Breast epithelium (tissue), 4 donors: ENCODE measurements around the gene ST6GALNAC6. TPM values are rescaled to one million over a fixed set of nuclear protein-coding genes. Genes with fewer than 3 reads are reported as not detected.
A peak's percentile ranks its signal among the peaks of the same experiment; 100 is the strongest.

Experiments used
- DNase-seq, 2 donors: peaks; one replicate each; pipeline ENCODE4 v3.0.0-alpha.2; 2019; ENCODE audit warnings: low spot score in 2 of 2
- H3K27ac ChIP-seq, 2 donors: fragments of 200-600 bp; sonication (generic) in 1 of 2; one replicate each; pipeline ENCODE4 v1.5.1; 2016 to 2019; ENCODE audit warnings: mild to moderate bottlenecking in 1 of 2
- H3K27me3 ChIP-seq, 2 donors: fragments of 200-600 bp; sonication (generic) in 1 of 2; one replicate each; pipeline versions ENCODE4 v1.5.1 to v1.6.0; 2017 to 2019; ENCODE audit warnings: control low read depth in 1 of 2, mild to moderate bottlenecking in 1 of 2
- H3K36me3 ChIP-seq: fragments of 200-600 bp; one replicate; pipeline ENCODE4 v1.5.1; 2019
- H3K4me1 ChIP-seq, 2 donors: fragments of 200-600 bp; sonication (generic); one replicate each; pipeline ENCODE4 v1.5.1; 2016 to 2019; ENCODE audit warnings: control low read depth in 1 of 2
- H3K4me3 ChIP-seq, 3 donors: fragments of 200-600 bp; sonication (generic); 1 replicate in 2 of 3; 2 replicates in 1 of 3; pipeline ENCODE4 v1.5.1; 2016 to 2019; ENCODE audit warnings: mild to moderate bottlenecking in 3 of 3, moderate library complexity in 2 of 3
- H3K9me3 ChIP-seq, 2 donors: fragments of 200-600 bp; sonication (generic) in 1 of 2; one replicate each; pipeline ENCODE4 v1.5.1; 2016 to 2019; ENCODE audit warnings: control low read depth in 1 of 2
- POLR2A ChIP-seq: fragments of 450-650 bp; IDR thresholded peaks from one replicate; pipeline ENCODE4 v1.6.1; 2016; ENCODE audit warnings: antibody characterized with exemption, mild to moderate bottlenecking, moderate library complexity
- POLR2AphosphoS5 ChIP-seq, 3 donors: sonication (generic); formaldehyde crosslinking; IDR thresholded peaks; one replicate each; pipeline ENCODE4 v1.6.1; 2017; ENCODE audit warnings: antibody characterized with exemption in 3 of 3
- intact Hi-C: fragments of 100-400 bp; cut with DNase I; formaldehyde crosslinking; loops from one replicate; pipeline ENCODE4 v1.15.1; 2023; ENCODE audit warnings: low total_unique reads
- total RNA-seq, 3 donors: library from RNA; depleted of rRNA; stranded (reverse); fragments of >200 nt; gene quantifications; one replicate each; pipeline ENCODE4 v1.1.0, GENCODE V29; 2016
- TF ChIP-seq, protein P1 (sequence below), 3 donors: fragments of 450-650 bp; IDR thresholded peaks; one replicate each; pipeline ENCODE4 v1.5.1; 2016 to 2017; ENCODE audit warnings: antibody characterized with exemption in 3 of 3, mild to moderate bottlenecking in 3 of 3, moderate library complexity in 3 of 3

Gene ST6GALNAC6
- total RNA-seq, 3 donors from 2014 or later = 61.5 to 175 (median 103) TPM

DNA sequence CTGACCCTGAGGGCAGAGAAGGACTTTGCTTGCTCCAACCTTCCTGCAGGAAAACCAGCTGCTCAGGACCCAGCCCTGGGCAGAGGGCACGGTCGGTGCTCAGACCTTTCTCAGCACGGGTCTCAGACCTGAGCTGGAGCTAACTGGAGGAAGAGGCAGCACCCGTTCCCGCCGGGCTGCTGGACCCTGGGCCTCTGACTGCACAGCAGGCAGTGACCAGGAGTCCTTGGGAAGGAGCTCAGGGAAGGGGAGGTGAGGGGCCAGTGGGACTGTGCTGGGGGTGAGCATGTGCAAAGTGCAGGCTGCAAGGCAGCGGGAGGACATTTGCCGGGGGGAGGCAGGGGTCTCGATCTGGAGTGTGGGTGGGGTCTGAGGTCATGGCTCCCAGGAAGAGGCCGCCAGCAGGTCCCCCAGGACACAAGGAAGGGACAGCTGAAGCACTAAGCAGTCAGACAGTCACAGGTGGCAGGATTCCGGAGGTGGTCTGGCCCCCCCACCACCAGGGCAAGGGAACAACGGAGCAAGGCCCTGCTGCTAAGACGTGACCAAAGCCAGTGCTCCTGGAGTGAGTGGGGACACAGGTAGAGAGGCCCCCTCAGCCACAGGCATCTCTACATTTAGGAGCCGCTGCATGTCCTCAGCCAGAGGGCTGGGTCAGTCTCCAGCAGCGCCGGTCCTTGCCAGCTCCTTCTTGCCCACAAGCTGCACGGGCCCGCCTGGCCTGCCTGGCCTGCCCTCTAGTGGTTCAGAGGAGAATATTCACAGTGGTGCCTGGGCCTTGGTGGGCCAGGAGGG lies 43.0 kb upstream of the ST6GALNAC6 start:
- Histone ChIP-seq H3K4me1 (peaks cover 10 to 15% of the 10 kb centered on the region in 2 donors), H3K9me3 (no peaks in the 10 kb centered on the region), H3K36me3 (no peaks in the 10 kb centered on the region), H3K4me3 (no peak overlapping the region), H3K27me3 (no peaks in the 10 kb centered on the region), H3K27ac (peak overlapping the region; percentile 43 to 69)
- intact Hi-C loops = loop anchor here (2.0 to 5.0 kb wide), 2 partner anchors 62 to 95 kb away; no protein-coding TSS in a partner anchor
- TF ChIP-seq, protein P1, sequence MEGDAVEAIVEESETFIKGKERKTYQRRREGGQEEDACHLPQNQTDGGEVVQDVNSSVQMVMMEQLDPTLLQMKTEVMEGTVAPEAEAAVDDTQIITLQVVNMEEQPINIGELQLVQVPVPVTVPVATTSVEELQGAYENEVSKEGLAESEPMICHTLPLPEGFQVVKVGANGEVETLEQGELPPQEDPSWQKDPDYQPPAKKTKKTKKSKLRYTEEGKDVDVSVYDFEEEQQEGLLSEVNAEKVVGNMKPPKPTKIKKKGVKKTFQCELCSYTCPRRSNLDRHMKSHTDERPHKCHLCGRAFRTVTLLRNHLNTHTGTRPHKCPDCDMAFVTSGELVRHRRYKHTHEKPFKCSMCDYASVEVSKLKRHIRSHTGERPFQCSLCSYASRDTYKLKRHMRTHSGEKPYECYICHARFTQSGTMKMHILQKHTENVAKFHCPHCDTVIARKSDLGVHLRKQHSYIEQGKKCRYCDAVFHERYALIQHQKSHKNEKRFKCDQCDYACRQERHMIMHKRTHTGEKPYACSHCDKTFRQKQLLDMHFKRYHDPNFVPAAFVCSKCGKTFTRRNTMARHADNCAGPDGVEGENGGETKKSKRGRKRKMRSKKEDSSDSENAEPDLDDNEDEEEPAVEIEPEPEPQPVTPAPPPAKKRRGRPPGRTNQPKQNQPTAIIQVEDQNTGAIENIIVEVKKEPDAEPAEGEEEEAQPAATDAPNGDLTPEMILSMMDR (IDR thresholded peaks at IDR 0.05) = peak; percentile 87 to 95 (median 92)
- peak in 1 of 3 donors; percentile 60 for TF ChIP-seq POLR2AphosphoS5 (IDR thresholded peaks at IDR 0.05)
- no peak for TF ChIP-seq POLR2A
- DNase-seq = no peak

DNA sequence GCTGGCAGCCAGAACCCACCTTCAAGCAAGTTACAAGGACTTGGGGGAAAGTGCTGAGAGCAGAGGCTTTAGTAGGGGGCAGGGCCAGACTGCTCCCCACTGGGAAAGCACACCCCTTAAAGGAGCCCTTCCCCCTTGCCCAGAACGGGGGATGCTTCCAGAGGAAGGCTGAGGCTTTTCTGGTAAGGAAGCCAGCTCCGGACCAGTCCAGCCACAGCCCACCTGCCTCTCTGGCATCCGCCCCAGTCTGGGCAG lies 42.5 kb upstream of the ST6GALNAC6 start:
- H3K9me3 ChIP-seq = no peaks in the 10 kb centered on the region
- no peak for TF ChIP-seq POLR2AphosphoS5 (IDR thresholded peaks at IDR 0.05)
- TF ChIP-seq, protein P1 (IDR thresholded peaks at IDR 0.05) = no peak
- TF ChIP-seq POLR2A = no peak
- intact Hi-C loops = loop anchor here (2.0 to 5.0 kb wide), 2 partner anchors 61 to 95 kb away; no protein-coding TSS in a partner anchor
- DNase-seq = no peak
- H3K4me3 ChIP-seq = no peak overlapping the region
- H3K4me1 ChIP-seq = peaks cover 13 to 17% of the 10 kb centered on the region in 2 donors
- no peaks in the 10 kb centered on the region for H3K36me3 ChIP-seq
- H3K27me3 ChIP-seq = no peaks in the 10 kb centered on the region
- H3K27ac ChIP-seq = peak overlapping the region; percentile 11 to 69

- Histone ChIP-seq H3K4me1 (peaks cover 19 to 22% of the 10 kb centered on the region in 2 donors), H3K9me3 (no peaks in the 10 kb centered on the region), H3K27me3 (no peaks in the 10 kb centered on the region), H3K36me3 (no peaks in the 10 kb centered on the region), H3K27ac (peak overlapping the region; percentile 11 to 69), H3K4me3 (no peak overlapping the region)
- DNase-seq = no peak
- intact Hi-C loops = loop anchor here (5.0 kb wide), 1 partner anchor 96 kb away; no protein-coding TSS in a partner anchor
- TF ChIP-seq POLR2AphosphoS5 (IDR thresholded peaks at IDR 0.05) (no peak), POLR2A (no peak)
- TF ChIP-seq, protein P1 (IDR thresholded peaks at IDR 0.05) = no peak
Measured at GRCh38 chr9:127941062-127941960, 41.9 kb upstream of the ST6GALNAC6 start.

GRCh38 chr9:127940593-127940992 lies 41.2 kb upstream of the ST6GALNAC6 start:
- intact Hi-C loops = loop anchor here (5.0 kb wide), 1 partner anchor 97 kb away; no protein-coding TSS in a partner anchor
- Histone ChIP-seq H3K4me1 (peaks cover 23 to 25% of the 10 kb centered on the region in 2 donors), H3K4me3 (no peak overlapping the region)

More at GRCh38 chr9:127940593-127940992, 41.2 kb upstream of the ST6GALNAC6 start:
- Histone ChIP-seq H3K27ac (peak overlapping the region in 1 of 2 donors; percentile 13), H3K36me3 (no peaks in the 10 kb centered on the region), H3K27me3 (no peaks in the 10 kb centered on the region), H3K9me3 (no peaks in the 10 kb centered on the region)
- TF ChIP-seq POLR2A = no peak
- TF ChIP-seq, protein P1 (IDR thresholded peaks at IDR 0.05) = no peak
- TF ChIP-seq POLR2AphosphoS5 (IDR thresholded peaks at IDR 0.05) = no peak
- DNase-seq = no peak
